Gastroesophageal sphincter (tissue), 4 donors: ENCODE results near the gene GIPC1. TPM values are rescaled to one million over a fixed set of nuclear protein-coding genes. Genes with fewer than 3 reads are reported as not detected.

Experiments used
- ATAC-seq: fragments of 150-250 bp; one replicate; pipeline ENCODE4 v1.9.1; 2016; ENCODE audit warnings: mild to moderate bottlenecking, moderate library complexity
- H3K27ac ChIP-seq, 4 donors: fragments of 200-600 bp; sonication (generic) in 3 of 4; 1 replicate in 3 of 4; 2 replicates in 1 of 4; pipeline ENCODE4 v1.5.1; 2016 to 2019
- H3K27me3 ChIP-seq: fragments of 200-600 bp; sonication (generic); one replicate; pipeline ENCODE4 v1.5.1; 2019
- H3K36me3 ChIP-seq, 2 donors: fragments of 200-600 bp; sonication (generic); one replicate each; pipeline ENCODE4 v1.5.1; 2019; ENCODE audit warnings: control low read depth in 1 of 2
- H3K4me1 ChIP-seq, 3 donors: fragments of 200-600 bp; sonication (generic); 1 replicate in 2 of 3; 2 replicates in 1 of 3; pipeline ENCODE4 v1.5.1; 2016 to 2019; ENCODE audit warnings: control low read depth in 2 of 3
- H3K4me3 ChIP-seq, 2 donors: fragments of 200-600 bp; sonication (generic); one replicate each; pipeline ENCODE4 v1.5.1; 2019; ENCODE audit warnings: mild to moderate bottlenecking in 1 of 2, moderate library complexity in 1 of 2
- H3K9me3 ChIP-seq, 3 donors: fragments of 200-600 bp; sonication (generic); one replicate each; pipeline ENCODE4 v1.5.1; 2017 to 2019; ENCODE audit warnings: control low read depth in 2 of 3
- EP300 ChIP-seq: sonication (generic); formaldehyde crosslinking; IDR thresholded peaks from one replicate; pipeline ENCODE4 v1.6.1; 2017; ENCODE audit warnings: antibody characterized with exemption, mild to moderate bottlenecking
- POLR2A ChIP-seq, 2 donors: fragments of 450-650 bp; IDR thresholded peaks; one replicate each; pipeline ENCODE4 v1.6.1; 2017; ENCODE audit warnings: antibody characterized with exemption in 2 of 2, mild to moderate bottlenecking in 2 of 2, moderate library complexity in 1 of 2
- POLR2AphosphoS5 ChIP-seq: sonication (generic); formaldehyde crosslinking; IDR thresholded peaks from one replicate; pipeline ENCODE4 v1.6.1; 2017; ENCODE audit warnings: antibody characterized with exemption
- WGBS, 2 donors: methylation state at CpG; one replicate each; pipeline ENCODE4 v1.1.5; 2018; ENCODE audit warnings: low coverage in 1 of 2; 5-methylcytosine and 5-hydroxymethylcytosine counted together
- total RNA-seq, 4 donors: library from RNA; depleted of rRNA; stranded (reverse); fragments of >200 nt; gene quantifications; one replicate each; pipeline ENCODE4 v1.1.0, GENCODE V29; 2016
- TF ChIP-seq, protein P1 (sequence below), 4 experiments: fragments of 200-600 bp in 2 of 4; fragments of 450-650 bp in 2 of 4; sonication (generic) in 1 of 4; IDR thresholded peaks; one replicate each; pipeline ENCODE4 v1.5.1; 2017 to 2019; ENCODE audit warnings: antibody characterized with exemption in 4 of 4, mild to moderate bottlenecking in 2 of 4, moderate library complexity in 2 of 4

Gene GIPC1
- total RNA-seq, 4 donors from 2014 or later = 63.8 to 115 (median 78.3) TPM

DNA sequence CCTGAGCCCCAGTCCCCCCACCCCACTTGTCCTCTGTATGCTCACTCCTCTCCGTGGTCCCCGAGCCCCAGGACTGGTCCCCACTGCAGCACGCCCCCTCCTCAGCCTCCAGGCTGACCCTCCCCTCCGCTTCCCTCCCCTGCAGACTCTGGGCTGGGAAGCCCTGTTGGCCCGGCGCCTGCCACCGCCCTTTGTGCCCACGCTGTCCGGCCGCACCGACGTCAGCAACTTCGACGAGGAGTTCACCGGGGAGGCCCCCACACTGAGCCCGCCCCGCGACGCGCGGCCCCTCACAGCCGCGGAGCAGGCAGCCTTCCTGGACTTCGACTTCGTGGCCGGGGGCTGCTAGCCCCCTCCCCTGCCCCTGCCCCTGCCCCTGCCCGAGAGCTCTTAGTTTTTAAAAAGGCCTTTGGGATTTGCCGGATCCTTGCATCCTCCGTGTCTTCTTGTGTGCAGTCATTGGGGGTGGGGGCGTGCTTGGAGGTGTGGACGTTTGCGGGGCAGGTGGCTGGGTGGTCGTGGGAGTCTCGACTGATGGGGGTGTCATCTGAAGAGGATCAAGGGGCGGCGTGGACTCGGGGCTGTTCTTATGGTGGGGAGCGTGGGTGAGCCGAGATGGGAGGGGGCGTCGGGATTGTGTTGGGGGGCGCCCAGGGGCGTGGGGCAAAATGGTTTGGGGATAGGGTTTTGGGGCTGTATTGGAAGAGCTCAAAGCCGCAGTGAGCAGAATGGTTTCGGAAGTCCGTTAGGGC lies 24.3 kb downstream of the GIPC1 start:
- Histone ChIP-seq H3K9me3 (no peaks in the 10 kb centered on the region), H3K36me3 (peaks cover 0 to 52% of the 10 kb centered on the region in 2 donors), H3K4me3 (no peak overlapping the region), H3K4me1 (peaks cover 0 to 53% (median 20%) of the 10 kb centered on the region in 3 donors), H3K27me3 (peaks cover 34% of the 10 kb centered on the region), H3K27ac (no peak overlapping the region)
- ATAC-seq = no peak
- 73% methylated on average over 21 of the region's 46 CpGs; no CpG with 5 or more reads in 1 of the 2 donors for WGBS, 2 donors
- no peak for TF ChIP-seq POLR2A (IDR thresholded peaks at IDR 0.05)
- TF ChIP-seq, protein P1, sequence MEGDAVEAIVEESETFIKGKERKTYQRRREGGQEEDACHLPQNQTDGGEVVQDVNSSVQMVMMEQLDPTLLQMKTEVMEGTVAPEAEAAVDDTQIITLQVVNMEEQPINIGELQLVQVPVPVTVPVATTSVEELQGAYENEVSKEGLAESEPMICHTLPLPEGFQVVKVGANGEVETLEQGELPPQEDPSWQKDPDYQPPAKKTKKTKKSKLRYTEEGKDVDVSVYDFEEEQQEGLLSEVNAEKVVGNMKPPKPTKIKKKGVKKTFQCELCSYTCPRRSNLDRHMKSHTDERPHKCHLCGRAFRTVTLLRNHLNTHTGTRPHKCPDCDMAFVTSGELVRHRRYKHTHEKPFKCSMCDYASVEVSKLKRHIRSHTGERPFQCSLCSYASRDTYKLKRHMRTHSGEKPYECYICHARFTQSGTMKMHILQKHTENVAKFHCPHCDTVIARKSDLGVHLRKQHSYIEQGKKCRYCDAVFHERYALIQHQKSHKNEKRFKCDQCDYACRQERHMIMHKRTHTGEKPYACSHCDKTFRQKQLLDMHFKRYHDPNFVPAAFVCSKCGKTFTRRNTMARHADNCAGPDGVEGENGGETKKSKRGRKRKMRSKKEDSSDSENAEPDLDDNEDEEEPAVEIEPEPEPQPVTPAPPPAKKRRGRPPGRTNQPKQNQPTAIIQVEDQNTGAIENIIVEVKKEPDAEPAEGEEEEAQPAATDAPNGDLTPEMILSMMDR (IDR thresholded peaks at IDR 0.05) = no peak
- no peak for TF ChIP-seq POLR2AphosphoS5
- no peak for TF ChIP-seq EP300

DNA sequence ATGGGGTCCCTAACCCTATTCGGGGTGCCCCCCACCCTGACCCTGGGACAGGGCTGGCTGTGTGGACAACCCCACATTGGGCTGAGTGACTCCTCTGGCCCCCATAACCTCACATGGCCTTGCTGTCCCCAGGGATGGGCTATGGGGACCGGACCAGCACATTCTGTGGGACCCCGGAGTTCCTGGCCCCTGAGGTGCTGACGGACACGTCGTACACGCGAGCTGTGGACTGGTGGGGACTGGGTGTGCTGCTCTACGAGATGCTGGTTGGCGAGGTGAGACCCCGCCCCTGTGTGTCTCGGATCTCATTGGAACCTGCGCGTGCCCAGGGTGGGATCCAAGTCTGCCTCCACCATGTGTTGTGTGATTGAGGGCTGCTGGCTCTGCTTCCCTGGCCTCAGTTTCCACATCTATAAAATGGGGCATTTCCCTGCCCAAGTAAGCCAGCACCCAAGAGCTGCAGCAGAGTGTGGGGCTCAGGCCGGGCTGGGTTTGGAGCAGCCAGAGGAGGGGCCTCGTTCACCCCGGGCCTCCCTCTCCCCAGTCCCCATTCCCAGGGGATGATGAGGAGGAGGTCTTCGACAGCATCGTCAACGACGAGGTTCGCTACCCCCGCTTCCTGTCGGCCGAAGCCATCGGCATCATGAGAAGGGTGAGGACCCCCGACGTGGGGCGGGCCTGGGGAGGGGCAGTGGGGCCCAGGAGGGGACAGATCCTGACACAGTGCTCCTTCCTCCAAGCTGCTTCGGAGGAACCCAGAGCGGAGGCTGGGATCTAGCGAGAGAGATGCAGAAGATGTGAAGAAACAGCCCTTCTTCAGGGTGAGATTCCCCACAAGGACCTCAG lies 25.7 kb downstream of the GIPC1 start:
- H3K36me3 ChIP-seq = peaks cover 0 to 65% of the 10 kb centered on the region in 2 donors
- H3K4me1 ChIP-seq = peaks cover 0 to 39% (median 13%) of the 10 kb centered on the region in 3 donors
- no peak overlapping the region for H3K27ac ChIP-seq
- no peaks in the 10 kb centered on the region for H3K9me3 ChIP-seq
- no peak overlapping the region for H3K4me3 ChIP-seq
- TF ChIP-seq POLR2A (IDR thresholded peaks at IDR 0.05) (no peak), POLR2AphosphoS5 (no peak), EP300 (no peak)
- TF ChIP-seq, protein P1 (IDR thresholded peaks at IDR 0.05) = no peak
- 100% methylated on average over 1 of the region's 32 CpGs; no CpG with 5 or more reads in 1 of the 2 donors for WGBS, 2 donors
- H3K27me3 ChIP-seq = peaks cover 30% of the 10 kb centered on the region
- ATAC-seq = no peak

DNA sequence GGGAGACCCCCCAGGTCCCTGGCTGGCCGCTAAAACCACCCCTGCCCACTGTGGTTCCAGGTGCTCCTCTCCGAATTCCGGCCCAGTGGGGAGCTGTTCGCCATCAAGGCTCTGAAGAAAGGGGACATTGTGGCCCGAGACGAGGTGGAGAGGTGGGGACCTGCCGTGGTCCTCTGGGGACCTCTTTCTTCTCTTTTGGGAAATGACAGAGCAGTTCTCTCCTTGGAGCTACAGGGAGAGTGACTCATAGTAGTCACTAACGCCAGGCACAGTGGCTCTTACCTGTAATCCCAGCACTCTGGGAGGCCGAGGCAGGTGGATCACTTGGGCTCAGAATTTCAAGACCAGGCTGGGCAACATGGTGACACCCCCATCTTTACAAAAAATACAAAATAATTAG lies 28.1 kb downstream of the GIPC1 start:
- Histone ChIP-seq H3K4me1 (peaks cover 0 to 15% (median 9%) of the 10 kb centered on the region in 3 donors), H3K9me3 (no peaks in the 10 kb centered on the region), H3K4me3 (no peak overlapping the region), H3K27me3 (peaks cover 6% of the 10 kb centered on the region), H3K36me3 (peaks cover 0 to 90% of the 10 kb centered on the region in 2 donors), H3K27ac (no peak overlapping the region)
- TF ChIP-seq POLR2AphosphoS5 (no peak), POLR2A (IDR thresholded peaks at IDR 0.05) (no peak), EP300 (no peak)
- TF ChIP-seq, protein P1 (IDR thresholded peaks at IDR 0.05) = no peak
- WGBS, 2 donors = 49 to 71% methylated on average over 4 to 5 of the region's 9 CpGs
- ATAC-seq = no peak

DNA sequence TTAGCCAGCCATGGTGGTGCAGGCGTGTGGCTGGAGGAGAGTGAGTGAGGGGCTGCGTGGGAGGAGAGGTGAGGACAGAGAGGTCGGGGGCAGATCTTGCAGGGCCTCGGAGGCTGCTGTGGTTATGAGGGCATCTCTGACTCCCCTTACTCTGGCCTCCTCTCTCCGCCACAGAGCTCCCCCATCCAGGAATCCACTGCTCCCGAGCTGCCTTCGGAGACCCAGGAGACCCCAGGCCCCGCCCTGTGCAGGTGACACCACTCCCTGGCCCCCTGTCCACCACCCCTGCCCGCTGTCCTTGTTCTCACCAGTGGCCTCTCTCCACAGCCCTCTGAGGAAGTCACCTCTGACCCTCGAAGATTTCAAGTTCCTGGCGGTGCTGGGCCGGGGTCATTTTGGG lies 28.5 kb downstream of the GIPC1 start:
- no peak for TF ChIP-seq EP300
- TF ChIP-seq, protein P1 (IDR thresholded peaks at IDR 0.05) = no peak
- TF ChIP-seq POLR2AphosphoS5 = no peak
- TF ChIP-seq POLR2A (IDR thresholded peaks at IDR 0.05) = no peak
- peaks cover 0 to 94% of the 10 kb centered on the region in 2 donors for H3K36me3 ChIP-seq
- peaks cover 0 to 11% (median 5%) of the 10 kb centered on the region in 3 donors for H3K4me1 ChIP-seq
- 40 to 88% methylated on average over 1 to 8 of the region's 12 CpGs for WGBS, 2 donors
- H3K27me3 ChIP-seq = peaks cover 2% of the 10 kb centered on the region
- H3K4me3 ChIP-seq = no peak overlapping the region
- H3K9me3 ChIP-seq = no peaks in the 10 kb centered on the region
- ATAC-seq = no peak
- H3K27ac ChIP-seq = no peak overlapping the region
